ENCODE data around the gene NCAM2. TPM values are rescaled to one million over a fixed set of nuclear protein-coding genes. Genes with fewer than 3 reads are reported as not detected.

The NCAM2 gene
- total and polyA plus RNA-seq, 2 of the 4 experiments (the other 2 are of a cell fraction), result 2.7 to 5.0 TPM

GRCh38 chr21:21406921-21407320 lies 408.7 kb downstream of the NCAM2 start:
- Histone ChIP-seq H3K27ac (ENCODE audit: insufficient read depth, low read length) (no peak overlapping the region), H3K14ac (replicated peaks; ENCODE audit: low read depth, low read length) (no peak overlapping the region), H3K4ac (ENCODE audit: low read depth, low read length) (no peak overlapping the region), H3K27me3 (ENCODE audit: control insufficient read depth, insufficient read depth, low read length) (no peaks in the 10 kb centered on the region), H4K20me1 (ENCODE audit: insufficient read depth, low read length) (no peaks in the 10 kb centered on the region), H3K56ac (ENCODE audit: extremely low read depth, insufficient read depth, low read length) (no peak overlapping the region), H2AK5ac (ENCODE audit: low read depth, low read length) (no peak overlapping the region), H4K8ac (ENCODE audit: low read depth in 2 of 2, low read length in 2 of 2) (no peak overlapping the region), H3K9me3 (ENCODE audit: control insufficient read depth, insufficient read depth, low read length) (no peaks in the 10 kb centered on the region; the same call in 1 of the 2 replicates), H3K36me3 (ENCODE audit: control insufficient read depth, insufficient read depth, low read length) (no peaks in the 10 kb centered on the region), H3K79me1 (ENCODE audit: low read depth in 1 of 2, low read length in 2 of 2) (no peaks in the 10 kb centered on the region), H3K9me1 (ENCODE audit: insufficient read depth, low read length) (no peaks in the 10 kb centered on the region), H4K91ac (ENCODE audit: insufficient read depth, low read depth, low read length) (no peak overlapping the region), H2BK120ac (ENCODE audit: low read depth, low read length) (no peak overlapping the region), H2BK5ac (ENCODE audit: low read depth, low read length, poor library complexity, severe bottlenecking) (no peak overlapping the region), H3K4me3 (ENCODE audit: insufficient read depth, low read depth, low read length) (no peak overlapping the region), H3K23ac (ENCODE audit: low read depth, low read length) (no peak overlapping the region), H2BK20ac (ENCODE audit: low read depth, low read length) (no peak overlapping the region), H4K5ac (ENCODE audit: low read depth, low read length) (no peak overlapping the region), H2AFZ (replicated peaks; ENCODE audit: low read length, poor library complexity) (no peak overlapping the region), H3K18ac (ENCODE audit: low read depth, low read length) (no peak overlapping the region), H2AK9ac (replicated peaks; ENCODE audit: low read depth, low read length, poor library complexity) (no peak overlapping the region), H3K9ac (ENCODE audit: low read depth, low read length) (no peak overlapping the region), H3K4me2 (ENCODE audit: low read depth, low read length) (no peak overlapping the region), H3K4me1 (ENCODE audit: control insufficient read depth, insufficient read depth, low read length) (no peaks in the 10 kb centered on the region), H2BK15ac (ENCODE audit: low read depth, low read length) (no peak overlapping the region)
- no TSS peak for BruUV-seq (replicated peaks)
- intact Hi-C loops (cut with micrococcal nuclease) (no loop called here), dilution Hi-C loops (cut with HindIII; ENCODE audit: low sequenced_read_pairs, unreplicated experiment) (no loop called here), in situ Hi-C loops (cut with MboI; ENCODE audit: low sequenced_read_pairs) (no loop called here)
- POLR2A ChIA-PET (ENCODE audit: unreplicated experiment), result no interaction called here
- CTCF ChIA-PET, result no interaction called here
- TF ChIP-seq RCOR1 (IDR thresholded peaks at IDR 0.05; ENCODE audit: insufficient replicate concordance, low read length) (no peak), RFX5 (IDR thresholded peaks at IDR 0.05; ENCODE audit: low read depth, low read length) (no peak), MAFK (IDR thresholded peaks at IDR 0.05; ENCODE audit: low read depth, low read length) (no peak), MXI1 (IDR thresholded peaks at IDR 0.05; ENCODE audit: borderline replicate concordance, low read depth, low read length) (no peak)
- TF ChIP-seq, protein P1, sequence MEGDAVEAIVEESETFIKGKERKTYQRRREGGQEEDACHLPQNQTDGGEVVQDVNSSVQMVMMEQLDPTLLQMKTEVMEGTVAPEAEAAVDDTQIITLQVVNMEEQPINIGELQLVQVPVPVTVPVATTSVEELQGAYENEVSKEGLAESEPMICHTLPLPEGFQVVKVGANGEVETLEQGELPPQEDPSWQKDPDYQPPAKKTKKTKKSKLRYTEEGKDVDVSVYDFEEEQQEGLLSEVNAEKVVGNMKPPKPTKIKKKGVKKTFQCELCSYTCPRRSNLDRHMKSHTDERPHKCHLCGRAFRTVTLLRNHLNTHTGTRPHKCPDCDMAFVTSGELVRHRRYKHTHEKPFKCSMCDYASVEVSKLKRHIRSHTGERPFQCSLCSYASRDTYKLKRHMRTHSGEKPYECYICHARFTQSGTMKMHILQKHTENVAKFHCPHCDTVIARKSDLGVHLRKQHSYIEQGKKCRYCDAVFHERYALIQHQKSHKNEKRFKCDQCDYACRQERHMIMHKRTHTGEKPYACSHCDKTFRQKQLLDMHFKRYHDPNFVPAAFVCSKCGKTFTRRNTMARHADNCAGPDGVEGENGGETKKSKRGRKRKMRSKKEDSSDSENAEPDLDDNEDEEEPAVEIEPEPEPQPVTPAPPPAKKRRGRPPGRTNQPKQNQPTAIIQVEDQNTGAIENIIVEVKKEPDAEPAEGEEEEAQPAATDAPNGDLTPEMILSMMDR (conservative IDR thresholded peaks at IDR 0.05; ENCODE audit: low read depth, low read length), result no peak
- WGBS, 2 experiments (ENCODE audit: extremely low coverage in 2 of 2, insufficient read length in 1 of 2), result no CpG with 5 or more reads among the region's 3 CpGs
- DNase-seq (no peak), ATAC-seq (ENCODE audit: low read depth) (no peak)
